Glutamatergic neuron (in vitro differentiated cells): ENCODE results near the gene CPSF4L. TPM values are rescaled to one million over a fixed set of nuclear protein-coding genes. Genes with fewer than 3 reads are reported as not detected.

ENCODE experiments used
- DNase-seq: peaks from one replicate; pipeline ENCODE4 v3.0.0; 2022
- H3K27ac Mint-ChIP-seq: one replicate; pipeline ENCODE4 v1.8.0; 2020; ENCODE audit warnings: mild to moderate bottlenecking, mixed read lengths, inconsistent platforms; ENCODE audit not compliant: unreplicated experiment
- H3K27me3 Mint-ChIP-seq: one replicate; pipeline ENCODE4 v1.8.0; 2020; ENCODE audit warnings: mild to moderate bottlenecking, moderate library complexity, mixed read lengths, inconsistent platforms; ENCODE audit not compliant: unreplicated experiment
- H3K36me3 Mint-ChIP-seq: one replicate; pipeline ENCODE4 v1.8.0; 2020; ENCODE audit warnings: mild to moderate bottlenecking, mixed read lengths, inconsistent platforms; ENCODE audit not compliant: unreplicated experiment
- H3K4me1 Mint-ChIP-seq: one replicate; pipeline ENCODE4 v1.8.0; 2020; ENCODE audit warnings: mild to moderate bottlenecking, low read depth, mixed read lengths, inconsistent platforms; ENCODE audit not compliant: unreplicated experiment
- H3K4me3 Mint-ChIP-seq: one replicate; pipeline ENCODE4 v1.8.0; 2020; ENCODE audit warnings: mild to moderate bottlenecking, mixed read lengths, inconsistent platforms; ENCODE audit not compliant: unreplicated experiment
- H3K9me3 Mint-ChIP-seq: one replicate; pipeline ENCODE4 v1.8.0; 2020; ENCODE audit warnings: mild to moderate bottlenecking, moderate library complexity, mixed read lengths, inconsistent platforms; ENCODE audit not compliant: unreplicated experiment
- total RNA-seq: library from RNA; stranded (reverse); fragmentation: NEBNext Ultra II Directional; extraction: Animal tissue kit (Norgen Biotek cat#: 25700); gene quantifications from one replicate; pipeline ENCODE4 v1.2.1, GENCODE V29; 2021; ENCODE audit not compliant: unreplicated experiment
- TF ChIP-seq, protein P1 (sequence below): fragments of 200-600 bp; sonication (generic); IDR thresholded peaks from one replicate; pipeline ENCODE4 v1.5.0; 2021; ENCODE audit not compliant: partially characterized antibody, unreplicated experiment

CPSF4L gene
- total RNA-seq, 1 donor from 2014 or later, result 0.44 TPM

DNA sequence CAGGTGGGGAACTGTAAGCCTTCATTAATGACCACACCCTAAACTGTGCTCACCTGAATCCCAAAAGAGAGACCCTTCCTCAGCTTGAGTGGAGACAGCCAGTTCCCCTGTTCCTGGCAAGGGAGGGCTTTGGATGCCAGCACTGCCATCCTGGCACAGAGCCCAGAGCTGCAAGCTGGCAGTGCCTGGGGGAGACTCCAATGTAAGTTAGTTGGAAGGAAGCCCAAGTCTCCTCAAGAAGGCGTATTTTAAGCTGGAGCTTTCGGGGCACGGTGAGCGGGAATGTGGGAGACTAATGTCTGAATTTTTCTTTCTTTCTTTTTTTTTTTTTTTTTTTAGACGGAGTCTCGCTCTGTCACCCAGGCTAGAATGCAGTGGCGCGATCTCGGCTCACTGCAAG is 45.5 kb upstream of the CPSF4L start:
- Mint-ChIP-seq H3K9me3 (peaks cover 6% of the 10 kb centered on the region), H3K27me3 (peaks cover 11% of the 10 kb centered on the region), H3K36me3 (no peaks in the 10 kb centered on the region), H3K4me3 (no peak overlapping the region), H3K4me1 (peaks cover 32% of the 10 kb centered on the region), H3K27ac (no peak overlapping the region)
- DNase-seq, result no peak
- TF ChIP-seq, protein P1, sequence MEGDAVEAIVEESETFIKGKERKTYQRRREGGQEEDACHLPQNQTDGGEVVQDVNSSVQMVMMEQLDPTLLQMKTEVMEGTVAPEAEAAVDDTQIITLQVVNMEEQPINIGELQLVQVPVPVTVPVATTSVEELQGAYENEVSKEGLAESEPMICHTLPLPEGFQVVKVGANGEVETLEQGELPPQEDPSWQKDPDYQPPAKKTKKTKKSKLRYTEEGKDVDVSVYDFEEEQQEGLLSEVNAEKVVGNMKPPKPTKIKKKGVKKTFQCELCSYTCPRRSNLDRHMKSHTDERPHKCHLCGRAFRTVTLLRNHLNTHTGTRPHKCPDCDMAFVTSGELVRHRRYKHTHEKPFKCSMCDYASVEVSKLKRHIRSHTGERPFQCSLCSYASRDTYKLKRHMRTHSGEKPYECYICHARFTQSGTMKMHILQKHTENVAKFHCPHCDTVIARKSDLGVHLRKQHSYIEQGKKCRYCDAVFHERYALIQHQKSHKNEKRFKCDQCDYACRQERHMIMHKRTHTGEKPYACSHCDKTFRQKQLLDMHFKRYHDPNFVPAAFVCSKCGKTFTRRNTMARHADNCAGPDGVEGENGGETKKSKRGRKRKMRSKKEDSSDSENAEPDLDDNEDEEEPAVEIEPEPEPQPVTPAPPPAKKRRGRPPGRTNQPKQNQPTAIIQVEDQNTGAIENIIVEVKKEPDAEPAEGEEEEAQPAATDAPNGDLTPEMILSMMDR, result no peak

DNA sequence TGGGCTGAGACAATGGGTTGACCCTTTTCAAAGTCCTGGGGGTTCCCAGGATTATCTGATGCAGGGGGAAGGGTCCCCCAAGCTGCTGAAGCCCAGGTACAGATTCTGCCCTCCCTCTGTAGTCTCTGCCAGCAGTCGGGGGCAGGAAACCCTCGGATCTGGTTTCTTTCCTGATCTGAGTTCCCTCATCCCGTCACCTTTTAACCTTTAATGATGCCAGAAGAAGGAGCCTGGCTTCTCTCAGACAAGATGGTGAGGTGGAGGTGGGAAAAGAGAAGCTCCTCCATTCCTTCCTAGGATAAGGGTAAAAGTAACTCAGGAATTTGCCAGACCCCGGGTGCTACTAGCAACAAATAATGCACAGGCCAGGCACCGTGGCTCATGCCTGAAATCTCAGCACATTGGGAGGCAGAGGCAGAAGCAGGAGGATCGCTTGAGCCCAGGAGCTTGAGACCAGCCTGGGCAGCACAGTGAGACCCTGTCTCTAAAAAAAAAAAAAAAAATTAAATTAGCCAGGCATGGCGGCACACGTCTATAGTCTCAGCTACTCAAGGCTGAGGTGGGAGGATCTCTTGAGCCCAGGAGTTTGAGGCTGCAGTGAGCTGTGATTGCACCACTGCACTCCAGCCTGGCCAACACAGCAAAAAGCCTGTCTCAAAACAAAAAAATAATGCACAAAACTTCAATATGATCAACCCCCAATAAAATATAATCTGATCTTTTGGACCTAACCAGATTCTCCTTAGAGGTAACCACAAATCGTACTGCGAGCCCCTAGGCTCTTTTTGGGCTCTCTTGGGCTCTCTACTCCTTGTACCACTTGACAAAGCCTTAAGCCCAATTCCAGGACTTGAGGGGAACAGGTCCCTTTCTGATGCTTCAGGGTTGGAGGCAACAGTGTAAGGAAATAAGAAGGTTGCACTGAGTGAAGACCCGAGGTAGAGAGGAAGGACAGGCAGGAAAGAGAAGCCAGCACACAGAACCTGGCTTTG is 44.5 kb upstream of the CPSF4L start:
- Mint-ChIP-seq H3K4me1 (peaks cover 34% of the 10 kb centered on the region), H3K36me3 (no peaks in the 10 kb centered on the region), H3K27ac (no peak overlapping the region), H3K9me3 (peaks cover 6% of the 10 kb centered on the region), H3K4me3 (peak overlapping the region; percentile 82), H3K27me3 (peaks cover 11% of the 10 kb centered on the region)
- DNase-seq, result no peak
- TF ChIP-seq, protein P1, result no peak

DNA sequence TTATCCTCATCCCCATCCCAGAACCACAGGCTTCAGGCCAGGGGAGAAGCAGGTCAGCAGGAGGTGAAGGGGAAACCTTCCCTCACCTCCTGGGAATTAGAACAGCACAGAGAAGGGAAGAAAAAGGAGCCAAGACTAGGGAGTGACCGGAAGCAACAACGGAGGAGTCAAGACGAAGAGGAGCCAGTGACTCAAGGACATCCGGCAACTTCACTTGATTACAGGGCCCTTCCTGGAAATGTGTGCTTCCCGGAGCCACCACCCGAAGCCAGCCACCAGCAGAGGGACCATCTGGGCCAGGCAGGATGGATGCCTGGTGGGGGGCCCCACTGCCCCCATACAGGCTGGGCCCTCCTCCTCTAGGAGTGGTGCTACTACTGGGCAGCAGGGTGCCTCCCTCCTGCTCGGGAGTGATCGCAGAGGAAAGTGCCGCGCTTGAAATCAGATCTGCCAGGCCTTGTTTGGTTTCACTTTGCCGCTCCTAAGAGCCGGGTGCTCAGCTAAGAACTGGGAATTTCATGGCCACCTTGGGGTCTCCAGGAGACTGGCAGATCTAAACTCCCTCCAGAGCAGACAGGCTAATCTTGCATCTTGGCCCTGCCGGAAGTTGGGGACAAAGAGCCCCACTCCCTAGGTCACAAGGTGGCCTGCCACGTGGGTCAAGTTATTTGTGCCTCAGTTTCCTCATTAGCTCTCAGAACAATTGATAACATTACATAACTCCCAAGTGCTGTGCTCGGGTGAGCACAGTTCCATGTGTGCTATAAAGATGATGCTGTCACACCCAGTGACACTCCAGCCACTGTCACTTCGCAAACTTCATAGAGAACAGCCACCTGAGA is 43.5 kb upstream of the CPSF4L start:
- Mint-ChIP-seq H3K27me3 (peaks cover 6% of the 10 kb centered on the region), H3K4me3 (peak overlapping the region; percentile 82), H3K9me3 (peaks cover 1% of the 10 kb centered on the region), H3K36me3 (no peaks in the 10 kb centered on the region), H3K27ac (no peak overlapping the region), H3K4me1 (peaks cover 37% of the 10 kb centered on the region)
- no peak for DNase-seq
- TF ChIP-seq, protein P1, result no peak

DNA sequence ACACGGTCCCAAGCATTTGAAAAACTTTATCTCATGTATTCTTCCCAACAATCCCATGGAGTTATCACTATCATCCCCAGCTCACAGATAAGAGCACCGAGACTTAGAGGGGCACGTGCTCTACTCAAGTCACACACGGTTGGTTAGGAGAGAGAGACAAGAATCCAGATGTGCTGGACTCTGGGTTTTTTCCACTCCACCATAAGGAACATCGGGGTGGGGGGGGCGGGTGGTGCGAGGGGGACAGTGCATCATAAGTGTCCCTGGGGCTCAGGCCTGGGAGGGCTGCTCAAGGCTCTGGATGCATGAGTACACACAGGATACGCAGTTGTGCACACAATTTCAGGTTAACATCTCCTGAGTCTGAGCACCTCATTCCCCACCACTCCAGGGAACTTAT is 42.8 kb upstream of the CPSF4L start:
- TF ChIP-seq, protein P1, result no peak

DNA sequence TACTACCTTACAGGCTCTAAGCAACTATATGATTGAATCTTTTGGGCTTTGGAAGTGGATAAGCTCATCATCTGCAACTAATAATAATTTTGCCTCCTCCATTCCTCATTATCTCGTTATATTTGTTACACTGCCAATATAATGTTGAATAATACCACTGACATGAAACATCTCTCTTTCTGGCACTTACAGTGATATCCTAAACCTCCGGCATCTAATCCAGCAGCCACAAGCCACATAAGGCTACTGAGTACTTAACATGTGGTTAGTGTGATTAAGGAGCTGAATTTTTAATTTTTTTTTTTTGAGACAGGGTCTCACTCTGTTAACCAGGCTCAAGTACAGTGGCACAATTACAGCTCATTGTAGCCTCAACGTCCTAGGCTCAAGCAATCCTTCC is 40.5 kb upstream of the CPSF4L start:
- Mint-ChIP-seq H3K9me3 (no peaks in the 10 kb centered on the region), H3K36me3 (no peaks in the 10 kb centered on the region), H3K27ac (no peak overlapping the region), H3K4me1 (peaks cover 44% of the 10 kb centered on the region), H3K27me3 (peaks cover 2% of the 10 kb centered on the region), H3K4me3 (no peak overlapping the region)
- TF ChIP-seq, protein P1, result no peak
- no peak for DNase-seq

More for the DNA sequence above, 42.8 kb upstream of the CPSF4L start:
- Mint-ChIP-seq H3K4me3 (peak overlapping the region; percentile 82), H3K36me3 (no peaks in the 10 kb centered on the region), H3K9me3 (no peaks in the 10 kb centered on the region), H3K27me3 (peaks cover 4% of the 10 kb centered on the region), H3K27ac (peak overlapping the region; percentile 39), H3K4me1 (peaks cover 42% of the 10 kb centered on the region)
- no peak for DNase-seq
